A549 (cell line): ENCODE data around the gene AGA. TPM values are rescaled to one million over a fixed set of nuclear protein-coding genes. Genes with fewer than 3 reads are reported as not detected.

ENCODE experiments used
- ATAC-seq, 2 experiments: fragments of 200-7000 bp in 1 of 2; fragments of >200 bp in 1 of 2; cut with Nextera tagmentation in 1 of 2; cut with Tn5 transposase in 1 of 2; 3 replicates each; pipeline versions ENCODE4 v1.8.0 to v1.9.1; 2018 to 2020; ENCODE audit warnings: mild to moderate bottlenecking in 1 of 2, moderate library complexity in 1 of 2
- CTCF ChIA-PET: fragments of 300-600 bp; sonication (Branson Sonifier 250); formaldehyde crosslinking; extraction: SDS; loops from one replicate; lab custom pipeline; 2021; ENCODE audit warnings: antibody characterized with exemption, inconsistent platforms; lab: Yijun Ruan, JAX
- POLR2A ChIA-PET: fragments of 350-600 bp; formaldehyde crosslinking; extraction: SDS; loops from one replicate; lab custom pipeline; 2021; ENCODE audit warnings: antibody characterized with exemption, inconsistent platforms; lab: Yijun Ruan, JAX
- DNase-seq, 2 experiments: peaks; one replicate each; pipeline versions ENCODE4 v3.0.0 to v3.0.0-alpha.2; 2011 to 2016; ENCODE audit warnings: low read depth in 1 of 2, low spot score in 1 of 2
- FAIRE-seq: peaks from 2 replicates; lab custom pipeline; 2011; peaks lifted over from hg19 to GRCh38; lab: Jason Lieb, UNC
- H3K27ac ChIP-seq, 2 experiments: fragments of >200 bp; sonication (Bioruptor Twin); formaldehyde crosslinking; 3 replicates each; pipeline ENCODE4 v1.5.1; 2016 to 2017
- H3K4me1 ChIP-seq: fragments of >200 bp; sonication (Bioruptor Twin); formaldehyde crosslinking; 3 replicates; pipeline ENCODE4 v1.6.1; 2016
- H3K4me2 ChIP-seq: fragments of >200 bp; sonication (Bioruptor Twin); formaldehyde crosslinking; 3 replicates; pipeline ENCODE4 v1.6.1; 2016
- H3K4me3 ChIP-seq: fragments of >200 bp; sonication (Bioruptor Twin); formaldehyde crosslinking; 3 replicates; pipeline ENCODE4 v1.5.1; 2016
- H3K9me3 ChIP-seq: fragments of >200 bp; sonication (Bioruptor Twin); formaldehyde crosslinking; 3 replicates; pipeline ENCODE4 v1.6.1; 2016
- ATOH8 ChIP-seq: fragments of 250-450 bp; sonication (Bioruptor Pico); IDR thresholded peaks from 2 replicates; pipeline ENCODE4 v1.5.0; 2020; ENCODE audit warnings: low read depth, mild to moderate bottlenecking, moderate library complexity
- BHLHE40 ChIP-seq: IDR thresholded peaks from 2 replicates; pipeline ENCODE4 v1.6.1; 2012; ENCODE audit warnings: low read depth, low read length, inconsistent platforms
- CEBPB ChIP-seq, 2 experiments: fragments of >200 bp in 1 of 2; sonication (Bioruptor Twin) in 1 of 2; formaldehyde crosslinking in 1 of 2; IDR thresholded peaks; 2 replicates each; pipeline ENCODE4 v1.6.1; 2012 to 2016
- CHD2 ChIP-seq: fragments of 150-350 bp; IDR thresholded peaks from 2 replicates; pipeline ENCODE4 v1.6.1; 2014; ENCODE audit warnings: low read length; ENCODE audit not compliant: partially characterized antibody
- CTCF ChIP-seq: fragments of >200 bp; sonication (Bioruptor Twin); formaldehyde crosslinking; IDR thresholded peaks from 3 replicates; pipeline ENCODE4 v1.5.1; 2016
- EP300 ChIP-seq, 2 experiments: fragments of >200 bp; sonication (Bioruptor Twin); formaldehyde crosslinking; IDR thresholded peaks; 2 replicates in 1 of 2; 3 replicates in 1 of 2; pipeline ENCODE4 v1.6.1; 2016 to 2017
- FOSB ChIP-seq: fragments of 250-450 bp; sonication (Bioruptor Pico); IDR thresholded peaks from 2 replicates; pipeline ENCODE4 v1.5.0; 2020; ENCODE audit warnings: mild to moderate bottlenecking, moderate library complexity
- FOXS1 ChIP-seq: fragments of 250-450 bp; sonication (Bioruptor Pico); IDR thresholded peaks from 2 replicates; pipeline ENCODE4 v1.5.0; 2020; ENCODE audit warnings: mild to moderate bottlenecking, moderate library complexity
- HDAC2 ChIP-seq: fragments of 200-600 bp; sonication (generic); IDR thresholded peaks from 2 replicates; pipeline ENCODE4 v1.6.1; 2016
- HEYL ChIP-seq: fragments of 250-450 bp; sonication (Bioruptor Pico); IDR thresholded peaks from 2 replicates; pipeline ENCODE4 v1.8.0; 2021; ENCODE audit warnings: mild to moderate bottlenecking, moderate library complexity
- HOXB13 ChIP-seq: fragments of 250-450 bp; sonication (Bioruptor Pico); IDR thresholded peaks from 2 replicates; pipeline ENCODE4 v1.5.0; 2020; ENCODE audit warnings: low read depth, mild to moderate bottlenecking, moderate library complexity
- HOXB5 ChIP-seq: fragments of 250-450 bp; sonication (Bioruptor Pico); IDR thresholded peaks from 2 replicates; pipeline ENCODE4 v1.5.0; 2020; ENCODE audit warnings: mild to moderate bottlenecking, moderate library complexity
- MAZ ChIP-seq: fragments of 150-350 bp; IDR thresholded peaks from 2 replicates; pipeline ENCODE4 v1.6.1; 2014; ENCODE audit warnings: antibody characterized with exemption, low read depth, low read length, borderline replicate concordance
- MYC ChIP-seq: IDR thresholded peaks from 2 replicates; pipeline ENCODE4 v1.6.1; 2012; ENCODE audit warnings: mild to moderate bottlenecking, inconsistent platforms, low read length, improper control_type of control experiment, borderline replicate concordance
- PHF8 ChIP-seq: fragments of 200-600 bp; sonication (generic); IDR thresholded peaks from 2 replicates; pipeline ENCODE4 v1.6.1; 2016; ENCODE audit warnings: low read depth, mild to moderate bottlenecking, antibody characterized with exemption, moderate library complexity, borderline replicate concordance
- POLR2AphosphoS2 ChIP-seq: conservative IDR thresholded peaks from 2 replicates; pipeline ENCODE4 v1.6.1; 2012; ENCODE audit warnings: low read length, improper control_type of control experiment, inconsistent platforms
- RAD21 ChIP-seq, 2 experiments: fragments of >200 bp in 1 of 2; sonication (Bioruptor Twin) in 1 of 2; formaldehyde crosslinking in 1 of 2; IDR thresholded peaks in 1 of 2; conservative IDR thresholded peaks in 1 of 2; 2 replicates in 1 of 2; 3 replicates in 1 of 2; pipeline ENCODE4 v1.6.1; 2012 to 2018; ENCODE audit warnings: inconsistent platforms in 1 of 2
- RCOR1 ChIP-seq: fragments of 150-350 bp; IDR thresholded peaks from 2 replicates; pipeline ENCODE4 v1.6.1; 2014; ENCODE audit warnings: antibody characterized with exemption, low read length, low read depth
- RNF2 ChIP-seq: fragments of 200-600 bp; sonication (generic); IDR thresholded peaks from 2 replicates; pipeline ENCODE4 v1.6.1; 2016; ENCODE audit warnings: low read depth, mild to moderate bottlenecking, antibody characterized with exemption, moderate library complexity, borderline replicate concordance
- TP53 ChIP-seq: fragments of 250-450 bp; sonication (Bioruptor Pico); IDR thresholded peaks from 2 replicates; pipeline ENCODE4 v1.5.0; 2021; ENCODE audit warnings: mild to moderate bottlenecking, moderate library complexity
- USF2 ChIP-seq: fragments of 450-650 bp; IDR thresholded peaks from 2 replicates; pipeline ENCODE4 v1.6.1; 2014; ENCODE audit warnings: antibody characterized with exemption
- ZSCAN20 ChIP-seq: fragments of 250-450 bp; sonication (Bioruptor Pico); IDR thresholded peaks from 2 replicates; pipeline ENCODE4 v1.8.0; 2022; ENCODE audit warnings: mild to moderate bottlenecking, moderate library complexity
- WGBS: methylation state at CpG from one replicate; pipeline ENCODE4 v1.1.6; 2017; ENCODE audit errors: missing lambda C conversion rate; 5-methylcytosine and 5-hydroxymethylcytosine counted together
- polyA plus RNA-seq, 4 experiments: library from polyadenylated mRNA; depleted of rRNA in 3 of 4; stranded (reverse); fragments of >200 nt; fragmentation: RNase III in 1 of 4; extraction: RNeasy Plus Mini Kit Qiagen cat#74134 plus additional on column Dnase treatment in 1 of 4; gene quantifications; 2 replicates in 3 of 4; 3 replicates in 1 of 4; pipeline ENCODE4 v1.2.3, GENCODE V29; 2011 to 2017

Gene AGA
- polyA plus RNA-seq, 2 of the 4 experiments (the other 2 are of a cell fraction) = 25.1 to 44.0 TPM

GRCh38 chr4:177492022-177492421, 49.8 kb upstream of the AGA start:
- POLR2A ChIA-PET = no interaction called here
- Histone ChIP-seq H3K4me3 (no peak overlapping the region), H3K4me2 (no peak overlapping the region), H3K9me3 (no peaks in the 10 kb centered on the region), H3K4me1 (no peaks in the 10 kb centered on the region)
- DNase-seq = no peak
- CTCF ChIA-PET = interaction anchor here (0.8 kb wide), 1 partner anchor 11 kb away, joined by 3 read pairs; no protein-coding TSS in a partner anchor
- 79% methylated on average over 5 of the region's 5 CpGs for WGBS
- no peak for ATAC-seq
- TF ChIP-seq RNF2 = no peak
- TF ChIP-seq, all 56 proteins: peak for 0
- no peak overlapping the region for H3K27ac ChIP-seq
- FAIRE-seq = no peak

- TF ChIP-seq ATOH8 (CRISPR knock-in tag) (no peak), CTCF (no peak), HOXB13 (no peak), HEYL (no peak), HOXB5 (CRISPR knock-in tag) (no peak), MYC (no peak), HDAC2 (no peak), BHLHE40 (no peak), RAD21 (conservative IDR thresholded peaks at IDR 0.05 in 1 of 2, IDR thresholded peaks at IDR 0.05 in 1 of 2) (no peak)
- FAIRE-seq (no peak), DNase-seq (no peak), ATAC-seq (no peak)
- no peaks in the 10 kb centered on the region for H3K9me3 ChIP-seq
- ChIA-PET POLR2A (no interaction called here), CTCF (no interaction called here)
- H3K27ac ChIP-seq = no peak overlapping the region
- H3K4me2 ChIP-seq = no peak overlapping the region
- no peaks in the 10 kb centered on the region for H3K4me1 ChIP-seq
- H3K4me3 ChIP-seq = no peak overlapping the region
- 44% methylated on average over 2 of the region's 2 CpGs for WGBS
Observed at GRCh38 chr4:177490769-177491168, 48.5 kb upstream of the AGA start.

- WGBS = 45% methylated on average over 1 of the region's 1 CpG
- no peak overlapping the region for H3K27ac ChIP-seq
- POLR2A ChIA-PET = interaction anchor here (0.6 kb wide), 1 partner anchor 8 kb away, joined by 4 read pairs; no protein-coding TSS in a partner anchor
Observed at GRCh38 chr4:177489471-177490246, 47.4 kb upstream of the AGA start.

More at GRCh38 chr4:177489471-177490246, 47.4 kb upstream of the AGA start:
- Histone ChIP-seq H3K9me3 (no peaks in the 10 kb centered on the region), H3K4me3 (no peak overlapping the region)
- TF ChIP-seq HOXB5 (CRISPR knock-in tag) (no peak), CHD2 (no peak), HEYL (no peak), HOXB13 (no peak), POLR2AphosphoS2 (no peak), FOXS1 (CRISPR knock-in tag) (no peak), USF2 (no peak), FOSB (CRISPR knock-in tag) (no peak), RCOR1 (no peak), ZSCAN20 (CRISPR knock-in tag) (no peak), PHF8 (no peak), CEBPB (IDR thresholded peaks at IDR 0.05) (no peak), TP53 (CRISPR knock-in tag) (no peak), RAD21 (conservative IDR thresholded peaks at IDR 0.05 in 1 of 2, IDR thresholded peaks at IDR 0.05 in 1 of 2) (no peak), MAZ (no peak), EP300 (IDR thresholded peaks at IDR 0.05) (no peak)
- TF ChIP-seq, all 56 proteins: peak for 0
- peaks cover 10% of the 10 kb centered on the region; the same call in 2 of the 3 replicates for H3K4me1 ChIP-seq
- ATAC-seq (no peak), DNase-seq (no peak), FAIRE-seq (no peak)
- CTCF ChIA-PET = no interaction called here
- no peak overlapping the region for H3K4me2 ChIP-seq
